ENCODE data around the gene APBB1IP.

Gene APBB1IP

DNA sequence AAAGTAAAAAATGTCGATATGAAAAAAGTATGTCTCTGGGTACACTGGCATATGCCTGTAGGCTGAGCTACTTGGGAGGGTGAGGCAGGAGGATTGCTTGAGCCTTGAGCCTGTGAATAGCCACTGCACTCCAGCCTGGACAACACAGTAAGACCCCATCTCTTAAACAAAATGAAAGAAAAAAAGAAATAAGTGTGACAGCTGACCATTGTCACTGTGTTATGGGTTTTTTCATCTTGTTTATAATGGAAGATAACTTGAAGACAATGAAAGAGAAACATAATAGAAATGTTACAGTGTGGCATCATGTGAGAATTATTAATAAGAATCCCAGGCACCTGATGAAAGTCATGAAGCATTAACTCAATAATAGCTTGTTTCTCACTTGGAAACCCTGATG is 75.0 kb downstream of the APBB1IP start:
- no peak for DNase-seq

DNA sequence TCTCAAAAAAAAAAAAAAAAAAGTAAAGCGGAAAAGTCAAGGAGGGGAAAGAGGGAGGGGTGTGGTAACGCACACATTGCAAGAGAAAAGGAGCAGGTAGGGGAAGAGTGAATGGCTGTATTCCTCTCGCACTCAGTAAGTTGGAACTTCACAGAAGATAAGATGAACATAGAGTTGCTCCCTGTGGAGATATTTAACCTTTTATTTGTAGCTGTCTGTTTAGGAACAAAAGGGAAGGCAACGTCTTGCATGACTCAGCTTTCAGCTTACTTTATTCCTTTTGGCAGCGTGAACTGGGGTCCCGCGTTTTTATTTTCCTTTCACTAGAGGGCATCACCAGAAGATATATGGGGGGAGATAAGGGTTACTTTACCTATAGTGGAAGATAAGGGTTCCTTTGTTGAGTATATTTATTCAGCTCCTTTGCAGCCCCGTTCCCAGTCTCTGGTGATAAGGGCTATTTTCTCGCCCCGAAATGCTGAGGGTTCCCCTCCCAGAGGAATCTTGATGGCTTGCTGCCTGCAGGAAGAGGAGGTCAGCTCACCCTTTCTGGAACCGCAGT is 78.5 kb downstream of the APBB1IP start:
- no peak for DNase-seq

DNA sequence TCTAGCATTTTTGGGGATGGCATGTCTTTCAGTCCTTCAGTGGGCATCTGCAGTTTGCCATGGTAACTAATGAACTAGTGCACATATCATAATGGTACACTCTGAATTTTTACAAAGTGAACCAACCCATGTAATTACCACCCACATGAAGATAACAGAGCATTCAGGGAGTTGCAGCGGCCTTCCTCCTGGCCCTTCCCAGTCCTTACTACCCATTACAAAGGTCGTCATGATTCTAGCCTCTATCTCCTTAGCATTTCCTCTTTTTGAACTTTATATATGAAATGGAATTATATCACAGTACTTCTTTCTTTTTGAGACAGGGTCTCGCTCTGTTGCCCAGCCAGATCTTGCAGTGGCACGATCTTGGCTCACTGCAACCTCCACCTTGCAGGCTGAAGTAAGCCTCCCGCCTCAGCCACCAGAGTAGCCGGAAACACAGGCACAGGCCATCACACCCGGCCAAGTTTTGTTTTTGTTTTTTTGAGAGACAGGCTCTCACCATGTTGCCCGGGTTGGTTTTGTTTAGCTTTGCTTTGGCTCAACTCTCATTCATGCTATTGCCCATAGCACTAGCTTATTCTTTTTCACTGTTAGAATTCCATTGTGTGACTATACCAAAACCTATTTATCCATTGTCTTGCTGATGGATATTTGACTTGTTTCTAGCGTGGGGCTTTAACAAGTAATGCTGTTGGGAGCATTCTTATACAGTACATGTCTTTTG is 79.2 kb downstream of the APBB1IP start:
- DNase-seq: no peak

DNA sequence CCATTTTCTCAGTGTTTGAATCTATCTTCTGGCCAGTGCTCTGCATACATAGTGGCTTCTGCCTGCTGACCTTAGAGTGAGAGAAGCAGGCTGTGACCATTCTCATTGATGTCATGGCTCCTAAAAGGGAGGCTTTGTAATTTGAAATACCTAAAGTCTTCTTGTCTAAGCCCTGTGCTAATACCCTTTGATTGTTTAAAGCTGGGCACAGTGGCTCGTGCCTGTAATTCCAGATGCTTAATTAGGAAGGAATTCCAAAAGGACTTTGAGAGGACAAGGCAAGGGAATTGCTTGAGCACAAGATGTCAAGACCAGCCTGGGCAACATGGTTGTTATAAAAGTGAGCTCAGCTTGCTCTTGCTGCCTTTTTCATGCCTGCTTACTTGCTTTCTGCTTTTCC is 81.7 kb downstream of the APBB1IP start:
- no peak for DNase-seq

DNA sequence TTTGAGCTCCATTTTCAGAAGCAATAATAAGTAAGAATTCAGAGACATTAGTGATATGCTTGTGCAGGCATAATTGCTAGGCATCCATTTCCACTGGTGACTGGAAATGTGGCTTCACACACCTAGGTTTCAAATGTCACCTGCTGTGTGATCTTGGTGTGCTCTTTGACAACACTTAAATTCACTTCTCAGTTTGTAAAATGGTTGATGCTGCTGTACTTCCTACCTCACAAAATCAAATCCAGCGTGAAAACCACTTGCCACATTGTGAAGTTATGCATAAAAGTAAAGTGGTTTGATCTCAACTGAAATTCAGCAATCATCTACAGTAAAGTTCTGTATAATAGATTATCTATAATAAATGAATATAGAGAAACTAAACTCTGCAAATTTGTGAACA is 82.4 kb downstream of the APBB1IP start:
- DNase-seq: no peak

DNA sequence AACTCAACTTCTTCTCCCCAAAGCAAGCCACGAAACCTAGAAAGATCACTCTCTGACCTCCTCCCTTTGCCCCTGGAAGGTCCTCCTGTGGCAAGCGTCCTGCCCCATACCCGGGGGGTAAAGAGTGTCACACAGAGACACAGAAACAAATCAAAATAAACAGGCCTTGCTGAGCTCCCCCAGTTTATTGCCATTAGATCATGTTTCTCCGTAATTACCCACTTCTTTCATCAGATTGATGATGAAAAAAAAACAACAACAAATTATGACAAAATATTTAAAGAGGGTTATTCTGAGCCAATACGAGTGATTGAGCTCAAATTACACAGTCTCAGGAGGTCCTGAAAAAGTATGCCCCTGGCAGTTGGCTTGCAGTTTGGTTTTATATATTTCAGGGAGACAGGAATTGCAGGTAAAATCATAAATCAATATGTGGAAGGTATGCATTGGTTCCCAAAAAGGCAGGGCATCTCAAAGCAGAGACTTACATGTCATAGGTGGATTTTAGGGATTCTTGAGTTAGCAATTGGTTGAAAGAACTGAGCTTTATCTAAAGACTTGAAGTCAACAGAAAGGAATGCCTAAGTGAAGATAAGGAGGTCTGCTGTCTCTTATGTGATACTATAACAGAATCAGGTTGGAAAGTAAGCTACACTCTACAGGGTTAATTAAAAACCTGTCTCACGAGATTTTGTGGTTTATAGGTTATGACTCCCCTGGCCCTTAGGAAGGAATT is 86.2 kb downstream of the APBB1IP start:
- DNase-seq: no peak

DNA sequence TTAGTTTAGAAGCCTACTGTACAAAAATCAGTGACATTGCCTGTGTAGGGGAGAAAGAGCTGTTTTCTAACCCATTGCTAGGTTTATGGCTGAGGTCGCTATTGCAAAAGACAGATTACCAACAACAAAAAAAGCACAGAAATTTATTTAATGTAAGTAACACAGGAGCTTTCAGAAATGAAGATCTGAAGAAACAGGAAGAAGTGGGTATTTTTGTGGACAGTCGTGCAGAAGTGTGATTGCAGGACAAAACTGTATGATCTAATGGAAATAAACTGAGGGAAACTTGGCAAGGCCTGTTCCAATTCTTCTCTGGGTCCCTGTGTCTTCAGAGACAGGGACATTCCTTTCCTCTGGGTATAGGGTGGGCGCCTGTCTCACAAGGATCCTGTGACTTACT is 87.4 kb downstream of the APBB1IP start:
- DNase-seq: no peak

DNA sequence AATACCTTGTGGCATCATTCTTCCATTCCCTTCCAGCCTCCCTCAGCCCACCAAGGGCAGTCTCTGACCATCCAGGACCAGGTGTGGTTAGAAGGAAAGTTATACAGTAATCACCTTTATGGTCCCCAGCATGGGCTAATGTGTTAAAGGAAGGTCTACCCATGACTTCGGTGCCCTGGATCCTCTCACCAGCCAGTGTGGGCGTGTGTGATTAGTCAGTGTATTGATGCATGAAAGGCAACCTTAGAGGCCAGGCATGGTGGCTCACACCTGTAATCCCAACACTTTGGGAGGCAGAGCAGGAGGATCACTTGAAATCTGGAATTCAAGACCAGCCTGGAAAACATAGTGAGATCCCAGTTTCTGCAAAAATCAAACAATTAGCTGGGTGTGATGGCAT is 88.9 kb downstream of the APBB1IP start:
- DNase-seq: no peak

DNA sequence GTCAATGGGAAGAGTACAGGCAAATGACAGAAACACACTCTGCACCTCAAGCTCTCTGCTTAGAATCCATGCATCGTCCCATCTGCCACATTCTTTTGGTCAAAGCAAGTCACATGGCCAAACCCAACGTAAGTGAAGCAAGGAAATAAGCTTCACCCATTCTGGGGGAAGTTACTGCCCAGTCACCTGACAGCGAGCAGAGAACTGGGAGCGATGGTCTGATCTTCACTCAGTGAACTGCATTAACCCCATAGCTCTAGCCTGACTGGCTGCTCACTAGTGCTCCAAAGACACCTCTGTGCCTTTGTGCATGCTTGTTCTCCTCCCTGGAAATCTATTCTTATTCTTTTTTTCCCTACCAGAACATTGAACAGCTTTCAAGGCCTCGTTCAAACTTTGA is 89.9 kb downstream of the APBB1IP start:
- DNase-seq: no peak

DNA sequence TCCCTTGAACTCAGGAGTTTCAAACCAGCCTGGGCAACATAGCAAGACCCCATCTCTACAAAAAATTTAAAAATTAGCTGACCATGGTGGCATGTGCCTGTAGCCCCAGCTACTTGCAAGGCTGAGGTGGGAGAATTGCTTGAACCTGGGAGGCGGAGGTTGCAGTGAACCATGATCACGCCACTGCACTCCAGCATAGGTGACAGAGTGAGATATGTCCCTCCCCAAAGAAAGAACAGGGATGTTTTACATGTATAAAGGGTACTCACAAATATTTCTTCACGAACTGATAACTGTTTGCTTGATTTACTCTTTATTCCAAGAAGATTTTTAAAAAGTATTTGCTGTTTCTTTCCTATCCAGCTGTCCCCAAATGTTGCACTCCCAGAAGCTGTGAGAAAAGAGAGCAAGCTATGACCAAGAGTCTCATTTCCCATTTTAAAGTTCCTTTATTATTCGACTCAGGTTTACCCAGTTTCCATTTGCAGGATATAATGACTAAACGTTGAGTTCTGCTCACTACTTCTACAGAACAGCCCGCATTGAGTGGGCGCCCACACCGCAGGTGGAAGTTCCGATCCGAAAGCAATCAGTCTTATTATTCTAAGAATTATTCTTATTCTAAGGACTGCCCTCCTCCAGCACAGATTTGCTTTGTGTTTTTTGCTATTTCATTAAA is 90.7 kb downstream of the APBB1IP start:
- no peak for DNase-seq

DNA sequence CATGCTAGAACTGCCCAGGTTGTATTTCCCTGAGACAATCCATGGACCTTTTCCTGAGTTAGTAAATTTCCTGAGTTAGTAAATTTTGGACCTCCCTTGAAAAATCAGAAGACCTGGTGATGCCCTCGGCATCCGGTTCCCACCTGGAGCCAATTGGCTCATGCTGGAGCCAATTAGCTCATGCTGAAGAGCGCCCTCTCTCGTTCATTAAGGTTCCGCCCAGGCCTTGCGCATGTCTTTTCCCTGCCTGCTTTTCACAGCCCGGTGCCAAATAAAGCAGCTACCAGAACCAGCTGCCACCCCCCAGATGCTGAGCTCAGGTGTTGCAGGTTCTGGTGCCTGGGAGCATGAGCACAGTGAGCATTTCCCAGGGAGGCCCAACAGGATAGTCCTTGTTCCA is 96.2 kb downstream of the APBB1IP start:
- no peak for DNase-seq

DNA sequence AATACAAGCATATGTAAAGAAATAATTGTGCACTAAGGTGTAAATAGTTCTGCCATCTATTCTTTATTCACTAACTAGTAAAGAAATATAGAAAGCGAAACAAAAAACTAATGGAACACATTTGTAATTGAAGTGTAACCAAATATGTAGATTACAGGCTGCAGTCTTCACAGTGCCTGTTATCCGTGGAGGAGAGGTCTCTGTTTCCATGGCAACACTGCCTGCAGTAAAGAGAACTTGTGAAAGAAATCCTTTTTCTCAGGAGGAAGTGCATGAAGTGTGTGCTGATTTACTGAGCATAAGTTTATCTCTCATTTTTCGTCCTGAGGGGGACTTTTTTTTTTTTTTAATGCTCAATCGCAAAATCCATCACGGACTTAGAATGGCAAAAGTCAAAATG is 102.5 kb downstream of the APBB1IP start:
- DNase-seq: no peak

DNA sequence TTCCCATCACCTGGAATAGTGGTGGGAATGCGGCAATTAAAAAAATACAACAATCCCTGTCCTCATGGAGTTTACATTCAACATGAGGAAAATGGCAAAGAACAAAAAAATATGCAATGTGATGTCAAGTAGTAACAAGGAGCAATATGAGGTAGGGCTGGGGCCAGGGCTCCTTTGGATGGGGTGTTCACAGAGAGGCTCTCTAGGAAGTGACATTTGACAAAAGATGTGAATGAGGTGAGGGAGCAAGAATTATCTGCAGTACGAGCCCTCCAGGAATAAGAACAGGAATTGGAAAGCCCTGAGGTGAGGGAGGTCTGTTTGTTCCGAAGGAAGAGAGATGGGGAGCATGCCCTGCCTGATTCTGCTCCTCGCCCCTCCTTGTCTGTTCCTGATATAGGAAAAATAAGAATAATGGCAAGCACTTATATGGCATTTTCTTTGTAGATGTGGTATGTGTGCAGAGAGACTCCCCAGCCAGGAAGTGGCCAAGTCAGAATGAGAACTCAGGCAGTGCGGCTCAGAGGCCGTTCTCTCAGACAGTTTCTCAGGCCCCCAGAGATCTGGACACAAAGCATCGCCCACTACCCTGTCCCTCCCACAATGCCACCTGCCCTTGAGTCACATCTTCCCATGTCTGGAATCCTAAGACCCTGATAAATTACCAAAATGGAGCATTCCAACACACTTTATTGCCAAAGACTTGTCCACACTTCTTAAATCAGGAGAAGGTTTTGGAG is 105.6 kb downstream of the APBB1IP start:
- no peak for DNase-seq

DNA sequence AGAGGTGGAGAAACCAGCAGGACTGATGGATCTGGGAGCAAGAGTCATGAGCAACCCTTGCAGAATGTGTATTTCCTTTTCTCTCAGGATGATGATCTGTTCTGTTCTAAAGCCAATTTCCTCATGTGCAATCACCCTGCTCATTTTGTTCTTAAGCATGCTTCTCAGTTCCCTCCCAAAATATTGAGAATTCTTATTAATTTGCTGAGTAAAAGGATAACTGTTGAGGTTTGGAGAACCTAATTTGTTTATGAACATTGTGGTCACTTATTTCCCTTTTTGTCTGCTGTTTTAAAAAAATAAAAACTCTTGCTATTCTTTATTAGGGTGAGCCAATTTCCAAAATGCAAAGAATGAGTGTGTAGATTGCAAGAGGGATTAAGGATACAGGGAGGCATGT is 106.8 kb downstream of the APBB1IP start:
- no peak for DNase-seq

DNA sequence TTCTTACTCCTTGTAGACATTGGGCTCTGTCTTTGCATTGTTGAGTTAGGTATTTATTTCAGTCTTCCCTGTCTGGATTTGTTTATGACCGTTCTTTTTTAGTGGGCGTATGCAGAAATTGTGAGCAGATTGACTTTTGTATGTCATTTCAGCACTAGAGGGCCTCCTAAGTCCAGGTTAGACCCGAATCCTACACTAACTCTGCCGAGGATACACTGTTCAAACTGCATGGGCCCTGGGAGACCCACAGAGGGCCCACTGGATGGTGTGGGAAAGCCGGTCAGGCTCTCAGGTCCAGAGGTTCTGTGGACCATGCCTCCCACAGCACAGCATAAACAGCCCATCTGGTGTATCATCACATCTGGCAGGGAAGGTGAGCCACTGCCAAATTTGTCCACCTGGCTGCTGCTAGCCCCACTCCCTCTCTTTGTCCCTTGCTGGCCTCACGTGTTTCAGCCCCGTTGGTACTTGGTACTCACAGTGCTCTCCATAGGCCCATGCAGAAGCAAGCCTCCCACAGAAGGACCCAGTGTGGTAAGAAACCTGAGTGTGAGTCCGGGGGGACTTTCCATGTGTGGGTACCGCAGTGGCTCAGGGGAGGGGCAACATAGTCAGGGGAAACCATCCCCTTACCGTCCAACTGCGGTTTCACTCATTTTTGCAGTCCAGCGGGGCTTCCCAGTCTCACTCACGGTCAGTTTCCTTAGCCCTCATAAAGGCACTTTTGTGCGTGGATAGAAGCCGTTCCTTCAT is 112.8 kb downstream of the APBB1IP start:
- no peak for DNase-seq

DNA sequence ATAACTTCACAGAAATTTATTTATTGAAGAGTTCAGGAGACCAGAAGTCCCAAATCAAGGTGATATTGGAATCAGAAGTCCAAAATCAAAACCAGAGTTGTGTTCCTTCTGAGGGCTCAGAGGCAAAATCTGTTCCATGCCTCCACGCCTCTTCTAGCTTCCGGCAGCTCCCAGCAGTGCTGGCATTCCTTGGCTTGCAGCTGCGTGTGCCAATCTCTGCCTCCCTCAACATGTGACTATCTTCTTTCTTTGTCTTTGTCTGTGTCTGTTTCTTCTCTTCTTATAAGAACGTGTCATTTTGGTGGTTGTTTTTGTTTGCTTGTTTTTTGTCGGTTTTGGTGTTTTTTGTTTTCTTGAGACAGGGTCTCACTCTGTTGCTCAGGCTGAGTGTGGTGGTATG is 116.1 kb downstream of the APBB1IP start:
- no peak for DNase-seq

DNA sequence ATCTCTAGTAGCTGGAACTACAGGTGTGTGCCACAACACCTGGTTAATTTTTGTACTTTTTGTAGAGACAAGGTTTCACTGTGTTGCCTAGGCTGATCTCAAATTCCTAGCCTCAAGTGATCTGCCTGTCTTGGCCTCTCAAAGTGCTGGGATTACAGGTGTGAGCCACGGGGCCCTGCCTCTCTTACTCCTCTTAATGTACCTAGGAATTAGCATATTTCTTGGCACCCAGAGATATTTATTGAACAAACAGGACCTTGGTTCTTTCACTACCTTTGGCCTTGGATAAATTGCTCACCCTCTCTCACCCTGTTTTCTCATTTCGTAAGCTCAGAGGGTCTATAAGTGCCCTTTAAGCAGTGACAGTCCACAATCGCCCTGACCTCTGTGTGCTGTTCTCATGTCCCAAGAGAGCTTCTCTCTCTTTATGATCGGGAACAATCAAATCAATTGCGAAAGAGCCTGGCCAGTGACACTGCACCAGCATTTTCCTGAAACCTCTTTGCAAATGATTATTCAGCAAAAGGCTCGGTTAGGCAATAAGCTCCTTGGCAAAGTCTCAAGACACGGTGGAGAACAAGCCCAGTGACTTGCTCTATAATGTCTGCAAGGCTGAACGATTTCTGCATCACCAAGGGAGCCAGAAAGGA is 117.7 kb downstream of the APBB1IP start:
- DNase-seq: no peak

DNA sequence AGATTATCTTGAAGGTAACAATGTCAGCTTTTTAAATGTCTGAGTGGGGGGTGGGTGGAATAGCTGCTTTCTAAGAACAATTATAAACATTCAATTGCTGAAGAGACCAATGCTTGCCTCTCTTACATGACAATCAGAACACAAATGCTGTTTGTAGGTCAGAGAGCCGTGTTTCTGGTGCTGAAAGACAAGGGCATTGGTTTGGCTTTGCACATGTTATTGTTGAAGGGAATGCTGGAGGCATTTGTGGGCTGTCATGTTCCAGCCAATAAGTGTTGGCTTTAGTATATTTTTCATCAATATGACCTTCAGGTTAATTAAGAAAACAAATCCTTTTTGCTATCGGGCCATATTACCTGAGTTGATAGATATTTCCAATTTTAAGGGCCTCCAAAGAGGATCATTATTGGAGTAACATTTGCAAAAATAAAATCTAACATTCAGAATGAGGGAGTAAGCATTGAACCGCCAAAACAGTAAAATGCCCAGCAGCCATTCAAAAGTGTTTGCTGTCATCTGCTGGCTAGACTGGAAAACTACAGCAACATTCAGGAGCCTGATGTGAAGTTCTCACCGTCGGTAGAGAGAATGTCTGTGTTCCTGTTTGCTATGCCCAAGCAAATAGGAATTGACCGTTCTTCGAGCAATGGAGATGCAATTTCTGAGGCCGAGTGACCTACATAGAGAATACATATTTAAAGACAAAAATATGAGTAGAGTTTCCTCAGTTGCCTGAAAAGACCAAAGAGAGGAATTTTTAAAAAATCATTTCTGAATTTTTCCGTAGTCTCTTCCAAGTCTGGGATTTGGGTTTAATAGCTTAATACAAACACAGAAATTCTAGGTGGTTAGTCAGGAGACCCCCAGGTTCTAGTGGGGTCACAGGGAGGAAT is 118.9 kb downstream of the APBB1IP start:
- no peak for DNase-seq

DNA sequence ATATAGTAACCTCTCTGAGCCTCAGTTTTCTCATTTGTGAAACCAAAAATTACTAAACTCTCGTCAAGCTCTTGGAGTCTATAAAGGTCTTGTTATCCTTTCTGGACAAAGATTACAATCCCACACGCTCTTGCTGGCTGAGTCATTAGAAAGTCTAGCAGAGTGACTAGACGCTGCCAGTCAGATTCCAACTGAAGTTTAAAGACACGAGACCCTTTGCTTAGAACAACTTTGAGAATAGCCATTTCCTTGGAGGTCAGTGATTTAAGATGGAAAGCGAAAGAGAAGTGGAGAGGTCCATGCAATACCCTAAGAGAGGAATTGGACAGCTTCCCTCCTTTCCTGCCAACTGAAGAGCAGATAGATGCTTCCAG is 119.5 kb downstream of the APBB1IP start:
- no peak for DNase-seq

DNA sequence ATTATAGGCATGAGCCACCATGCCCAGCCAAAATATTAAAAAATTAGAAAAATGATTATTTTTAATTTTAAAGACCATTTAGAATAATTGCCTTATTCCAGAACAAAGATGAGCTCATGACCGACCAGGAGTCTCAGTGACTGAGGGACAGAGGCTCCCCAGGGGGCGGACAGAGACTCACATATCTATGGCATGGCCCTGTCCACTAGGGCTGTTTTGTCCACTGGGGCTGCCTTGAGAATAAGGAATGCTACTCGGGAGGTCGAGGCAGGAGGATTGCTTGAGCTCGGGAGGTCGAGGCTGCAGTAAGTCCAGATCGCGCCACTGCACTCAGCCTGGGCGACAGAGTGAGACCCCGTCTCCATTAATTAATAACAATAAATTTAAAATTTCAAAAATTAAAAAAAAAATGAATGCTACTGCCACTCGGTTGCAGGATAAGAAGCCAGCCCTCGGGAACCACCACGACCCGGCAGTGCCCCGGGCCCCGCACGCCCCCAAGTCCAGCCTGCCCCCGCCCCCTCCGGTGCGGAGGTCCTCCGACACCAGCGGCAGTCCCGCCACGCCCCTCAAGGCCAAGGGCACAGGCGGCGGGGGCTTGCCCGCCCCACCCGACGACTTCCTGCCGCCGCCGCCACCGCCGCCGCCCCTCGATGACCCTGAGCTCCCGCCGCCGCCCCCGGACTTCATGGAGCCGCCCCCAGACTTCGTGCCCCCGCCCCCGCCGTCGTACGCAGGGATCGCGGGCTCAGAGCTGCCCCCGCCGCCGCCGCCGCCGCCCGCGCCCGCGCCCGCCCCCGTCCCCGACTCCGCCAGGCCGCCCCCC is 128.6 kb downstream of the APBB1IP start:
- no peak for DNase-seq
